Choroid plexus epithelial cell (primary cell): Measurements from ENCODE around the gene PLEKHG4B.
"Not testable (repeated sequence)": the region's sequence is repeated elsewhere in the genome, so short reads cannot be mapped to it uniquely, and the experiment has no call there.

ENCODE experiments used
- DNase-seq: peaks from one replicate; pipeline ENCODE4 v3.0.0-alpha.2; 2010; ENCODE audit warnings: low read depth
- H3K4me3 ChIP-seq: 2 replicates; pipeline ENCODE4 v1.5.1; 2011; ENCODE audit warnings: low read depth, mild to moderate bottlenecking, control low read depth, low read length, moderate library complexity
- TF ChIP-seq, protein P1 (sequence below): conservative IDR thresholded peaks from 2 replicates; pipeline ENCODE4 v1.5.1; 2011; ENCODE audit warnings: low read depth, mild to moderate bottlenecking, control low read depth, inconsistent platforms, low read length, moderate library complexity

Gene PLEKHG4B

DNA sequence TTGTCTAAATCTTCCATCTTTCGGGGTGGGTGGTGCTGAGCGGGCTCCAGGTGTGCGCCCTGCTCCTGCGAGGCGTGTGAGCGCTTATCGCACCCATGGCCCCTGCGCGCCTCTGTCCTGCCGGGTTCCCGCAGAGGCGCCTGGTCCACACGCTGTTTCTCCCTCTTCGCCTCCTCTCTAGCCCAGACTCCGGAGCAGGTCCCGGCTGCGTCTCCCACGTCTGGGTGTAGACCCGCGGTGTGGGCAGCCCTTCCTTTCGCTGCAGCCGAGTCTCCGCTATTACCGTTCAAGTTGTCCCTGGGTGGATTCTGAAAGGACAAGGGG is 40.5 kb upstream of the PLEKHG4B start:
- H3K4me3 ChIP-seq, result no peak overlapping the region
- TF ChIP-seq, protein P1, sequence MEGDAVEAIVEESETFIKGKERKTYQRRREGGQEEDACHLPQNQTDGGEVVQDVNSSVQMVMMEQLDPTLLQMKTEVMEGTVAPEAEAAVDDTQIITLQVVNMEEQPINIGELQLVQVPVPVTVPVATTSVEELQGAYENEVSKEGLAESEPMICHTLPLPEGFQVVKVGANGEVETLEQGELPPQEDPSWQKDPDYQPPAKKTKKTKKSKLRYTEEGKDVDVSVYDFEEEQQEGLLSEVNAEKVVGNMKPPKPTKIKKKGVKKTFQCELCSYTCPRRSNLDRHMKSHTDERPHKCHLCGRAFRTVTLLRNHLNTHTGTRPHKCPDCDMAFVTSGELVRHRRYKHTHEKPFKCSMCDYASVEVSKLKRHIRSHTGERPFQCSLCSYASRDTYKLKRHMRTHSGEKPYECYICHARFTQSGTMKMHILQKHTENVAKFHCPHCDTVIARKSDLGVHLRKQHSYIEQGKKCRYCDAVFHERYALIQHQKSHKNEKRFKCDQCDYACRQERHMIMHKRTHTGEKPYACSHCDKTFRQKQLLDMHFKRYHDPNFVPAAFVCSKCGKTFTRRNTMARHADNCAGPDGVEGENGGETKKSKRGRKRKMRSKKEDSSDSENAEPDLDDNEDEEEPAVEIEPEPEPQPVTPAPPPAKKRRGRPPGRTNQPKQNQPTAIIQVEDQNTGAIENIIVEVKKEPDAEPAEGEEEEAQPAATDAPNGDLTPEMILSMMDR, result no peak
- no peak for DNase-seq

DNA sequence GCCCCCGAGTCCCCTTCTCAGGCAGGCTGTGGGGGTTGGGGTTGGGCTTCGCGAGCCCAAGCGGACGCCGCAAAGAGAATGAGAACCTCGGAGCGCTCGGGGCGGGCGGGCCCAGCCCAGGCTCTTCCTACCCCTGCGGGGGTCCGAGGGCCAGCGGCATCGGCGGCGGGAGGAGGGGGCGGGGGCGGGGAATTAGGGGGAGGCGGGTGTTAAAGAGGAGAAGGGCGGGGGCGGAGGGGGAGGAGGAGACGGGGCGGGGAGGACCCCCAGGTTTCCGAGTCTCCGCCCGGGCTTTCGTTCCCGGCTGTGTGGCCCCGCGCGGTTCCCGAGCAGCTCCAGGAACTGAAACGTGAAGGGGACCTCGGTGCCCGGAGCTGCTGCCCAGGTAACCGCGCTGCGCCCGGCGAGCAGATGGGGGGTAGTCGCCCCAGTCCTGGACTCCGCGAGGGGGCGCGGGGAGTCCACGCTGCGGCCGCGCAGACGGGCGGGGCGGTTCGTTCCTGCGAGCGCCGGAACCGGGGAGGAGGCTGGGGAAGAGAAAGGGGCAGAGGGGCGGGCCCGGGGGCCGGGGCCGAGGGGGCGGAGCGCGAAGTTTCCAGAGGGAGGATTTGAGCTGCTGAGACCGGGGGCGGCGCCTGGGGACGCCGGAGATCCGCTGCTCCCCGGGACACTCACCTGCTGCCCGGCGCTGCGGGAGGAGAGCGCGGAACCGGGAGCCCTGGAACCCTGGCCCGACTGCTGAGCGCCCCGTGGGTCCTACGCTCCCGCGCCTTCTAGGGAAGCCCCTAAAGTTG is 38.4 kb upstream of the PLEKHG4B start:
- TF ChIP-seq, protein P1, result peak; percentile 18
- peak overlapping the region; percentile 59 for H3K4me3 ChIP-seq
- DNase-seq, result peak; percentile 34

DNA sequence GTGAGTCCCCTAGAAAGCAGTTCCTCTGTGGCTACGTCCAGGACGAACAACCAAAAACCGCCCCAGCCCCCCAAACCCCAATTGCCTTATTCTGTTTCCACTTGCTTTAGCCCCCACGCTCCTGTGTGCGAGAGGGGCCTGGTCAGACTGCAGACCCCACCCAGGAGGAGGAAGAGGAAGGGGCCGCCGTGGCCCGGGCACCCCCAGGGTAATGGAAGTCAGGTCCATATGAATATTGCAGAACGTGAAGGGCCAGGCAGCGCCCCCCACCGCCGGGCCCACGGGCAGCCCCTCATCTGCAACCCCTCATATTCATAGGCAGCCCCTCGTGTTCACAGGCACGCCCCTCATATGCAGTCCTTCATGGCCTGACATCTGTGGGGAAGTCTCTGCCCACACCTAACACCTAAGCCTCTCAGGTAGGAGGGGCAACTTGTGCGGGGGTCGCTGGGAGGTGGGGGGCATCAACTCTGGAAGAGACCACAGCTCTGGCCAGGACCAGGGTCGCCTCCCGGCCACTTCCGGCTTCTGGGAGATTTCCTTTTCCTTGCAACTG is 37.7 kb upstream of the PLEKHG4B start:
- peak overlapping the region; percentile 59 for H3K4me3 ChIP-seq
- TF ChIP-seq, protein P1, result no peak
- no peak for DNase-seq

DNA sequence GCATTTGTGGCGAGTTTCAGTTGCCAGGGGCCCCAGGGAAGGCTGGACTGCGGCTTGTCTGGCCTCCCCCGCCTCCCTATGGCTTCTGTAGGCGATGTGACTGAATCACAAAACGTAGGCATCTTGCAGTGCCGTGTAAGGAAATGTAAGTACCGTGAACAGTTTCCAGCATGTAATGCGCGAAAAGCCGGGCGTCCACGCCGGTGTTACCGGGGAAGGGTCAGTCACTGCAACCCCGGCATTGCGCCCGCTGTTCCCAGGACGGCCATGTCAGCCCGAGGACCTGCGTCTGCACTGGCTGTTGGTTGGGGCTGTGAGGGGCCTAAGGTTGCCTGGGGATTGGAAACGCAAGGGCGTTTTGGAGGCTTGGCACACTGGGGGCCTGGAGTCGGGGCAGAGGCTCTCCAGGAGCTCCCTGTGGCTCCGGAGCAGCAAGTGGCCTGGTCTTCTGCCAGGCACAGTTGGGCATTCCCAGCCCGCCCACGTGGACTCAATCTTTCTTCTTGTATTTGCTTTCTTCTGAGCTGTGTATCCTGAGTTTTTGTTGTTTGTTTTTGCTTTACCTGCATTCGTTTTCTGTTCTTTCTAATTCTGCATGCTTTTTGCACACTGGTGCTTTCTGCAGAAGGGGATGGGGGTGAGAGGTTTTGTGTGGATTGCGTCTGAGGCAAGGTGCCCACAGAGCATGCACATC is 36.9 kb upstream of the PLEKHG4B start:
- TF ChIP-seq, protein P1, result no peak
- H3K4me3 ChIP-seq, result no peak overlapping the region
- no peak for DNase-seq

DNA sequence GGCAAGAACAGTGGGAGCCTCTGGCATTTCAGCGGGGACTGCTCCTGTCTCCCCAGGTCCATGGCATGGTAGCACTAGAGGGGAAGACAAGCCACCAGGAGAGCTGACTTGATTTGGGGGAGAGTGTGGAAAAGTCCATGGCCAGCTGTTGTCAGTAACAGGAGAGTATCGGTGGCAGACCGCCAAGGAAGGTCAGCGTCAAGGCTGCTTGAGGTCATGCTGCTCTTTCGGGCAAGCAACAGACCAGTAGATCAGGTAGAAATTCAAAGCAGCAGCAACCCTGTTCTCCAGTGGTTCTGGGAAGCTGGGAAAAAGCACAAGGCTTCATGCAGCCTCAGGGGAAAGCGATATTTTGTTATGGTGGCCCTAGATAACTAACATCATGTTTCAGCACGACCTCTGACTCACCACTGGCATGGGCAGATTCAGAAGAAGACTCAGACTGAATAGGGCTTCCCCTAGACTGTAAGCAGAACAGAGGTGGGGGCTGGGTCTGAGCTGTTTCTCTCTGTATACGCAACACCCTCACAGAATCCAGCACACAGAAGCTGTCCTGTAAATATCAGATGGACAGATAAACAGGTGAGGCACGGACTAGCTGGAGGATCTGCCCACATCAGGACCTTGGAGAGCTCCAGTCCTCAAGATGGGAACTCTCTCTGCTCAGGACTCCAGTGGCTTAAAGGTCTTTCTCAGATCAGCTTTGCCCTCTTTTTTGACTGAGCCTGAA is 35.2 kb upstream of the PLEKHG4B start:
- TF ChIP-seq, protein P1, result no peak
- H3K4me3 ChIP-seq, result no peak overlapping the region
- DNase-seq, result peak; percentile 54

DNA sequence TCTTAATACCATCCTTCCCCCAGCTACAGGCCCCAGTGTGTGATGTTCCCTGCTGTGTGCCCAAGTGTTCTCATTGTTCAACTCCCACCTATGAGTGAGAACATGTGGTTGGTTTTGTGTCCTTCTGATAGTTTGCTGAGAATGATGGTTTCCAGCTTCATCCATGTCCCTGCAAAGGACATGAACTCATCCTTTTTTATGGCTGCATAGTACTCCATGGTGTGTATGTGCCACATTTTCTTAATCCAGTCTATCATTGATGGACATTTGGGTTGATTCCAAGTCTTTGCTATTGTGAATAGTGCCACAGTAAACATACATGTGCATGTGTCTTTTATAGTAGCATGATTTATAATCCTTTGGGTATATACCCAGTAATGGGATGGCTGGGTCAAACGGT is 31.7 kb upstream of the PLEKHG4B start:
- DNase-seq, H3K4me3 ChIP-seq: not testable (repeated sequence)

DNA sequence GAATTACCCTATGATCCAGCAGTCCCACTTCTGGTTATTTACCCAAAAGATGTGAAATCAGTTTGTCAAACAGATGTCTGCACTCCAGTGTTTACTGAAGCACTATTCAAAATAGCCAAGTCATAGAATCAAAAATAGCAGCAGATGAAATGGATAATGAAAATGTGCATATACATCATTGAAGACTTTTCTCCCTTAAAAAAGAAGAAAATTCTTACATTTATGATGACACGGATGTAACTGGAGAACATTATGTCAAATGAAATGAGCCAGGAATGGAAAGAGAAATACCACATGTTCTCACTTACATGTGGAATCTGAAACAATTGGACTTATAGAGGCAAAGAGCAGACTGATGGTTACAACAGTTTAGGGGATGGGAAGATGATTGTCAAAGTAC is 21.5 kb upstream of the PLEKHG4B start:
- TF ChIP-seq, protein P1, result no peak
- no peak overlapping the region for H3K4me3 ChIP-seq
- no peak for DNase-seq

DNA sequence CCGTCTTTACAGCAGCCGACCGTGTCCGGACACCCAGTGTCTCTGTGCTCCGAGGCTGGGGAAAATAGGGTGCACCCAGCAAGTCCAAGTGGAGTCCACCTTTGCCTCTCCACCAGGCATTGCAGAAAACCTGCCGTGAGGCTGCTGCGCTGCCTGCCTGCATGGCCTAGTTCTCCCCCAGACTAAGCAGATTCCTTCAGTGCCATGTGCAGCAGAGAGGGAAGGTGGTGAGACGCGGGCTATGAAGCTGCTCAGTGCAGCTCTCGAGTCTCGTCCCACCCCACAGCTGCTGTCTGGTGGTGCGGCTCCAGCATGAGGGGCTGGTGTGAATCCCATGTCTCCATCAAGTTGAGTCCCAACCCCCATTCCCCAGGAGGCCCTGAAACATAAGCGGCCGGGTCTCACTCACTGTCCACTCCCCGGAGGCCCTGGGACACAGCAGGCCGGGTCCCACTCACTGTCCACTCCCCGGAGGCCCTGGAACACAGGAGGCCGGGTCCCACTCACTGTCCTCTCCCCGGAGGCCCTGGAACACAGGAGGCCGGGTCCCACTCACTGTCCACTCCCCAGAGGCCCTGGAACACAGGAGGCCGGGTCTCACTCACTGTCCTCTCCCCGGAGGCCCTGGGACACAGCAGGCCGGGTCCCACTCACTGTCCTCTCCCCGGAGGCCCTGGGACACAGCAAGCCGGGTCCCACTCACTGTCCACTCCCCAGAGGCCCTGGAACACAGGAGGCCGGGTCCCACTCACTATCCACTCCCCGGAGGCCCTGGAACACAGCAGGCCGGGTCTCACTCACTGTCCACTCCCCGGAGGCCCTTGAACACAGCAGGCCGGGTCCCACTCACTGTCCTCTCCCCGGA is 19.4 kb upstream of the PLEKHG4B start:
- H3K4me3 ChIP-seq, result not testable (repeated sequence)

DNA sequence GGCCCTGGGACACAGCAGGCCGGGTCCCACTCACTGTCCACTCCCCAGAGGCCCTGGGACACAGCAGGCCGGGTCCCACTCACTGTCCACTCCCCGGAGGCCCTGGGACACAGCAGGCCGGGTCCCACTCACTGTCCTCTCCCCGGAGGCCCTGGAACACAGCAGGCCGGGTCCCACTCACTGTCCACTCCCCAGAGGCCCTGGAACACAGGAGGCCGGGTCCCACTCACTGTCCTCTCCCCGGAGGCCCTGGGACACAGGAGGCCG is 18.9 kb upstream of the PLEKHG4B start:
- not testable (repeated sequence) for H3K4me3 ChIP-seq, DNase-seq

More for the DNA sequence above, 19.4 kb upstream of the PLEKHG4B start:
- not testable (repeated sequence) for DNase-seq
